CD4-positive, alpha-beta T cell treated with Interleukin-4 for 1 hour (primary cell): ENCODE results near the gene GINS3.
"Not testable (repeated sequence)": the region's sequence is repeated elsewhere in the genome, so short reads cannot be mapped to it uniquely, and the experiment has no call there.

Experiments
- DNase-seq, 2 donors: peaks; one replicate each; pipeline ENCODE4 v3.0.0-alpha.2; 2020 to 2022

GINS3 gene

GRCh38 chr16:58393138-58393504 lies 850 bp downstream of the GINS3 start:
- DNase-seq: no peak

DNA sequence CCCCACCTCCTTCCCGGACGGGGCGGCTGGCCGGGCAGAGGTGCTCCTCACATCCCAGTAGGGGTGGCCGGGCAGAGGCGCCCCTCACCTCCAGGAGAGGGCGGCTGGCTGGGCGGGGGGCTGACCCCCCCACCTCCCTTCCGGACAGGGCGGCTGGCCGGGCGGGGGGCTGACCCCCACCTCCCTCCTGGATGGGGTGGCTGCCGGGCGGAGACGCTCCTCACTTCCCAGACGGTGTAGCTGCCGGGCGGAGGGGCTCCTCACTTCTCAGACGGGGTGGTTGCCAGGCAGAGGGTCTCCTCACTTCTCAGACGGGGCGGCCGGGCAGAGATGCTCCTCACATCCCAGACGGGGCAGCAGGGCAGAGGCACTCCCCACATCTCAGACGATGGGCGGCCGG lies 4.6 kb downstream of the GINS3 start:
- not testable (repeated sequence) for DNase-seq

DNA sequence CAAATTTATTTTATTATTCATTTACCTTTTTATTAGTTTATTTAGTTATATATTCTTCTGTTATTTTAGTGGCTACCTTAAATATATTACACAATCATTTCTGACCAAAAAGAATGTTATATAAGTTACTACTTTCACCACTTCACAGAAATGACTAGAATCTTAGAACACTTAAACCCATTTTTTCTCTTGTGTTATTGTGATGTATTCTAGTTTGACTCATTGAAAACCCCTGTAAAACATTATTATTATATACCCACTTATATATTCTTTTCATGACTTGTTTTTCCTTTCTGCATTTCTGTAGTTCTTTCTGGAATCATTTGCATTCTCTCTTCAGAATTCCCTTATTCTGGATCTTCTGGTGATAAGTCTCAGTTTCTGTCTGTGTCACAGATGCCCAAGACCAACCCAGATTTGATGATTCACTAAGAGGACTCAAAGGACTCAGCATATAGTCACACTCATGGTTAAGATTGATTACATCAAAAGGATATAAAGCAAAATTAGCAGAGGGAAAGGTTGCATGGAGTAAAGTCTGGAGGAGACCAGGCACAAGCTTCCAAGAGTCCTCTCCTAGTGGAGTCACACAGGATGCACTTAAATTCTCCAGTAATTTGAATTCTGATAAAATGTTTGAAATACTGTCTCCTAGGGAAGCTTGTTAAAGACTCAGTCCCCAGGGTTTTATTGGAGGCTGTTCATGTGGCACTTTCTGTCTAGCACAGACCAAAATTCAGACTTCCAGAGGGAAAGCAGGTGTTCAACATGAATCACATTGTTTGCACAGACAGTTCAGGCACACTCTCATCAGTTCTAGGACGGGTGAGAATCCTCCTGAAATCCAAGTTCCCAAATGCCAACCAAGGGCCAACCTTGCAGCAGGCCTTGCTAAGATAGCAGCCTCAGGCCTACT lies 7.7 kb downstream of the GINS3 start:
- DNase-seq: no peak

- not testable (repeated sequence) for DNase-seq
Measured at GRCh38 chr16:58401305-58401704, 9.0 kb downstream of the GINS3 start.

GRCh38 chr16:58402796-58403195 lies 10.5 kb downstream of the GINS3 start:
- no peak for DNase-seq

- DNase-seq: no peak
Measured at GRCh38 chr16:58409316-58409973, 17.2 kb downstream of the GINS3 start.

DNA sequence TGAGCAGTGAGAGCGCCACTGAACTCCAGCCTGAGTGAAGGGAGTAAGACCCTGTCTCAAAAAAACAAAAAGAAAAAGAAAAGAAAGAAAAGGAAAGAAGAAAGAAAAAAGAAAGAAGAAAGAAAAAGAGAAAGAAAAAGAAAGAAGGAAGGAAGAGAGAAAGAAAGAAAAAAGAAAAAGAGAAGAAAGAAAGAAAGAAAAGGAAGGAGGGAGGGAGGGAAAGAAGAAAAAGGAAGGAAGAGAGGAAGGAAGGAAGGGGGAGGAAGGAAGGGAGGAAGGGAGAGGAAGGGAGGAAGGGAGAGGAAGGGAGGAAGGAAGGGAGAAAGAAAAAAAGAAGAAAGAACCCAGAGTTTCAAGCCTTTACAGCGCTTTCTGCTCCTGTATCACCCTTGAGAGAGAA lies 19.1 kb downstream of the GINS3 start:
- DNase-seq: no peak

DNA sequence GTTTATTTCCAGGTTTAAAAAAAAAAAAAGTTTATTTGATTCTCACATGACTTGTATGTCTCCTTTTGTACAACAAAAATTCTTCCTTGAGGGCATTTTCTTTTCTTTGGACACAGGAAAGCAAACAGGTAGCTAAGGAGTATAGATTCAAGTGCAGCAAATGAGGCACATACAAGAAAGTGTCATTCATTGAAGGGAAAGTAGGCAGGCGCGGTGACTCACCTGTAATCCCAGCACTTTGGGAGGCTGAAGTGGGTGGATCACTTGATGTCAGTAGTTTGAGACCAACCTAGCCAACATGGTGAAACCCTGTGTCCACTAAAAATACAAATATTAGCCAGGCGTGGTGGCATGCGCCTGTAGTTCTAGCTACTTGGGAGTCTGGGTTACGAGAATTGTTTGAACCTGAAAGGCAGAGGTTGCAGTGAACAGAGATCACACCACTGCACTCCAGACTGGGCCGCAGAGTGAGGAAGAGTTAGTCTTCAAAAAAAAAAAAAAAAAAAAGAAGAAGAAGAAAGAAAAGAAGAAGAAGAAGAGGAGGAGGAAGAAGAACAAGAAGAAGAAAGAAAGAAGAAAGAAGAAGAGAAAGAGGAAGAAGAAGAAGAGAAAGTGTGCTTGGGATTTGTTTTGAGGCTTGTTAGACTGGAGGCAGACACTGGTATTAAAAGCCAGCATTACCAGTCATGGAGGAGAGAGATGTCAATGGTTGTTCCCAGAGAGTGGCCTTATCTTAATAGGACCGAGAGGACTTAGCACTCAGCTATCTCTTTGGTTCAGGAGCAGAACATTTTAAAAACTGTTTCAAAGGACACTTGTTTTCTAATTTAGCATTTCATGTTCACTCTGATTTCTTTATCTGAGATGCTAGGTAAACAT lies 19.7 kb downstream of the GINS3 start:
- DNase-seq: no peak

DNA sequence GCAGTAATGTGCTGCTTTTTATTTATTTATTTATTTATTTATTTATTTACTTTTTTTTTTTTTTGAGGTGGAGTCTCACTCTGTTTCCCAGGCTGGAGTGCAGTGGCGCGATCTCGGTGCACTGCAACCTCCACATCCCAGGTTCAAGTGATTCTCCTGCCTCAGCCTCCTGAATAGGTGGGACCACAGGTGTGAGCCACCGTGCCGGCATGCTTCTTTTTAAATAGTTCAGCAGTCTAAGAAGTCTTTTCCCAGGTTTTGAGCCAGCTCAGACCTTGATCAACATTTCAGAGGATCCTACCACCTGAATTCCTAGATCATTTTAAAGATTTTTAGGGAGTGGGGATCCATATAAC lies 20.3 kb downstream of the GINS3 start:
- not testable (repeated sequence) for DNase-seq

DNA sequence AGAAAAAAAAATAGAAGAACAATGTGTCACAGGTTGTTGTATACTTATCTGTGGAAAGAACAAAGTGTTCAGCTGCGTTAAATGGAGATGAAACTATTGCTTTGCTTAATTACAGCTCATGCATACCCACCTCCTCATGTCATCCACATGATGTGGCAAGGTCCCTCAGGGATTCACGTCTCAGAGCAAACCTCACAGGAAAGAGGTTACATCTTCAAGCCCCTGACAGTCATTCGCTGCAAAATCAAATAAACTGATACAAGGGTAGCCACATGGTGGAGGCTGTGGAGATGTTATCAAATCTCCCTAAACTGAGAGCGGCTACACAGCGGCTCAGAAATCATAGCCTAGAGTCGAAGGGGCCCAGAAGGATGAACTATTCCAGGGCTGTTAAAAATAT lies 21.1 kb downstream of the GINS3 start:
- no peak for DNase-seq

DNA sequence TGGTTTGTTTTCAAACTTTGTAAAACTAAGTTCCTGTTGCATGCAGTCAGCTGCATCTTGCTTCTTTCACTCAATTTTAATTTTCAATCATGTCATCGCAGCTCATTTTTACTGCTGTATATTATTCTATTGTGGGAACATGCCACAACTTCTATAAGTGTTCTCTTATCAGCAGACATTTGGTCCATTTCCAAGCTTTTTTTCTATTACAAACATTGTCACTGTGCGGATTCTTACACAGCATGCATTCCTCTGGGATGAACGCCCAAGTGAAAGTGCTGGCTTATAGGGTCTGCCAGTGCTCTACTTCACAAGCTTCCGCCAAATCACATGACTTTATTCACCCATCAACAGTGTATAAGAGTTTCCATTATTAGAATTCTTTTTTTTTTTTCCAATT lies 22.7 kb downstream of the GINS3 start:
- DNase-seq: no peak

DNA sequence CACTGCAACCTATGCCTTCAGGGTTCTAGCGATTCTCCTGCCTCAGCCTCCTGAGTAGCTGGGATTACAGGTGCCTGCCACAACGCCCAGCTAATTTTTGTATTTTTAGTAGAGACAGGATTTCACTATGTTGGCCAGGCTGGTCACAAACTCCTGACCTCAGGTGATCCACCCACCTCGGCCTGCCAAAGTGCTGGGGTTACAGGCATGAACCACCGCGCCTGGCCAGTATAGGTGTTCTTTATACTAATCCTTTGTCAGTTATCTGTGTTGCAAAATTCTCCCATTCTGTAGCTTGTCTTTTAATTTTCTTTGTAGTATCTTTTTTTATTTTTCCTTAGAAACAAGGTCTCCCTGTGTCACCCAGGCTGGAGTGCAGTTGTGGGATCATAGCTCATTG lies 23.7 kb downstream of the GINS3 start:
- not testable (repeated sequence) for DNase-seq

DNA sequence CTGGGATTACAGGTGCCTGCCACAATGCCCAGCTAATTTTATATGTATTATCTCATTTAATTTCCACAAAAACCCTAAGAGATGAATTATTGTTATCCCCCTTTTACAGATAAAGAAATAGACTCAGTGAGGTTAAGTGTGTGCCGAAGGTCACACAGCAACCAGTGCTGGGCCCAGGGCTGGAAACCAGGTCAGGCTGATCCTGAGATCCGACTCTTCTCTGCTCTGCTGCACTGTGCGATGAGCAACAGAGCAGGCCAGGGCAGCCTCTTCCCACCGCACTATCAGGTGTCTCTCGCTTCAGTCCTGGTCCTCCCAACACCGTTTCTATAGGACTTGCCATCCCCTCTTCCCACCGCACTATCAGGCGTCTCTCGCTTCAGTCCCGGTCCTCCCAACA lies 24.8 kb downstream of the GINS3 start:
- DNase-seq: no peak

DNA sequence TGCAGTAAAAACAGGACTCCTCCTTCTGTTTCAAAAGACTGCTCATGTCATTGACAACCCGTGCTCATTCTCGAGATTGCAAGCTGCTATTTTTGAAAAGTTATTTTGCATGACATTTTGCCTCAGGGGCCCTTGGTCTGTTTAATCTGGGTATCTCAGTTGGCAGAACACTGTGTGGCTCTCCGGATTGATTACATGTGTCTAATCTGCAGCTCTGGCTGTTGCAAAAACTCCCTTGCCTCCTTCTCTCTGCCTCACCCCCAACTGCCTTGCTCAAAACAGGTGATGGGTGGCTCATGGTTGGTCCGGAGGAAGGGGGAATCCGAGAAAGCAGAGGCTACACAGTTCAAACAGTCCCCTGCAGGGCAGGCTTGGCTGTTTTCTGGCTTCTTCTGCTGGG lies 25.3 kb downstream of the GINS3 start:
- no peak for DNase-seq

- no peak for DNase-seq
Measured at GRCh38 chr16:58418026-58418425, 25.8 kb downstream of the GINS3 start.

DNA sequence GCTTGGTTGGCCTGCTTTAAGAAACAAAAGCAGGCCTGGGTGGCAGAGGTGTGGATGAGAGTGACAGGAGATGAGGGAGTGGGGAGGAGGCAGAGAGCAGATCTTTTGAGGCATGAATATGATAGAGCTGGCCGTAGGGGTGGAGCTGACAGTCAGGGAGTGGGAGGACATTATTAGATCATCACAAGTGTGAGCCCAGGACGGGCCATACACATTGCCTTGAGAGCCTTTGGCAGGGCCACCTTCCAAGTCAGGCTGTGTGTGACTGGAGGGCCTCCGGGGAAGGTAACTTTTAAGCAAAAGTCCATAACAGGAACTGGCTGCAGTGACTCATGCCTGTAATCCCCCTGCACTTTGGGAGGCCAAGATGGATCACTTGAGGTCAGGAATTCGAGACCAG lies 26.3 kb downstream of the GINS3 start:
- DNase-seq: no peak

DNA sequence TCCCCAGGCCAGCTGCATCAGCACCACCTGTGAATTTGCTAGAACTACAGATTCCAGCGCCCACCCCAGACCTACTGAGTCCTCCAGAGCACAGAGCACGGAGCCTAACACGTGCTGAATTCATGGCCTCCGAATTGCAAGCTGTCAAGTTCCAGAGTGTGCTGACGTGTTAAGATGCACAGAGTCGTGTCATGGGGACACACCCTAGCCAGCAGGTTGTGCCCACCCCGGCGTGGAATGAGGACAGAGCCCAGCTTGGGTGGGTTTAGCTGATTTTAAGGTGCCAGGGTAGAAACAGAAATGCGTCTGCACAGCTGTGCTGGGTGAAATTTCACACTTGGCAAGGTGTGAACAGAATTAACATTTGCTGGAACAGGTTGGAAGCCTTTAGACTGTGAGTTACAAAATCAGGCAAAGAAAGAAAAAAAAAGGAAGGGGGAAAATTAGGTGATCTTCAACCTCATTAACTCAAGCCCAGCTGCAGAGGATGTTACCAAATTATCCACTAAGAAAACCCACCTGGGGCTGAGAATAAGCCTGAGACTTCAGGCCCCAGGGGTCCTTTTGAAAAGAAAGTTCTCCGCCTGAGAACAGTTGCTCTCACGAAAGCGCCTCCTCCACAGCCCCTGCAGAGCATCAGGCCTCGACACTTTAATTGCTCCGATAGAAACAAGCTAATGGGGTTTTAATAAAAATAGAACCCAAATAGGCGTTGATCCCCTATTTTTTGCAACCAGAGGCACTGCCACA lies 27.1 kb downstream of the GINS3 start:
- no peak for DNase-seq

GRCh38 chr16:58421059-58421458 lies 28.8 kb downstream of the GINS3 start:
- DNase-seq: peak; percentile 3 to 12

GRCh38 chr16:58421529-58421928 lies 29.3 kb downstream of the GINS3 start:
- no peak for DNase-seq

- DNase-seq: no peak
Measured at GRCh38 chr16:58422809-58423208, 30.5 kb downstream of the GINS3 start.

DNA sequence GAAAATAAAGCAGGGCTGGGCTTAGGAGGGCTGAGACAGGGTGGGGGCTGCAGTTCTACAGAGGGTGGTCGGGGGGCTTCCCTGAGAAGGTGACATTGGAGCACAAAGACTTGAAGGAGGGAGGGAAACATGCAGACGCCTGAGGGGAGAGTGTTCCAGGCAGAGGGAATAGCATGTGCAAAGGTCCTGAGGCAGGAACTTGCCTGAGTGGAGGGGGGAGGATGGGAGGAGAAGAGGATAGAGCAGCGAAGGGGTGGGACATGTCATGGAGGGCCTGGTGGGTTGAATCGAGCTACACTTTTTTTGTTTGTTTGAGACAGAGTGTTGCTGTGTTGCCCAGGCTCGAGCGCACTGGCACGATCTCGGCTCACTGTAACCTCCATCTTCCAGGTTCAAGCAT lies 33.0 kb downstream of the GINS3 start:
- DNase-seq: no peak

- peak; percentile 30 to 56 for DNase-seq
Measured at GRCh38 chr16:58425756-58426494, 33.7 kb downstream of the GINS3 start.
